Natural killer cell (primary cell): ENCODE measurements around the gene KAT6B. TPM values are rescaled to one million over a fixed set of nuclear protein-coding genes. Genes with fewer than 3 reads are reported as not detected.

Experiments used
- ATAC-seq, 3 donors: fragments of 150-1000 bp in 2 of 3; fragments of 200-7000 bp in 1 of 3; cut with Tn5 transposase; 1 replicate in 1 of 3; 2 replicates in 2 of 3; pipeline ENCODE4 v1.10.0; 2021; ENCODE audit warnings: mild to moderate bottlenecking in 2 of 3, moderate library complexity in 2 of 3
- DNase-seq, 2 donors: peaks; one replicate each; pipeline versions ENCODE4 v3.0.0 to v3.0.0-alpha.2; 2013 to 2021; ENCODE audit warnings: mixed read lengths in 1 of 2
- H3K27ac ChIP-seq: one replicate; pipeline ENCODE4 v1.5.1; 2013; ENCODE audit warnings: mild to moderate bottlenecking, low read length
- H3K27me3 ChIP-seq: one replicate; pipeline ENCODE4 v1.6.1; 2013; ENCODE audit warnings: low read length; ENCODE audit not compliant: control insufficient read depth, insufficient read depth
- H3K36me3 ChIP-seq: one replicate; pipeline ENCODE4 v1.6.1; 2013; ENCODE audit warnings: low read length; ENCODE audit not compliant: control insufficient read depth, insufficient read depth
- H3K4me1 ChIP-seq: one replicate; pipeline ENCODE4 v1.6.1; 2013; ENCODE audit warnings: low read length; ENCODE audit not compliant: control insufficient read depth, insufficient read depth
- H3K4me3 ChIP-seq: one replicate; pipeline ENCODE4 v1.5.1; 2013; ENCODE audit warnings: low read length
- H3K9me3 ChIP-seq: one replicate; pipeline ENCODE4 v1.6.1; 2013; ENCODE audit warnings: low read length; ENCODE audit not compliant: control insufficient read depth, insufficient read depth
- H3K27ac Mint-ChIP-seq, 2 donors: one replicate each; pipeline ENCODE4 v1.8.0; 2022; ENCODE audit warnings: mild to moderate bottlenecking in 2 of 2, mixed read lengths in 2 of 2, moderate library complexity in 1 of 2
- H3K27me3 Mint-ChIP-seq, 2 donors: one replicate each; pipeline ENCODE4 v1.8.0; 2022; ENCODE audit warnings: low read depth in 2 of 2, mixed read lengths in 2 of 2
- H3K36me3 Mint-ChIP-seq: one replicate; pipeline ENCODE4 v1.8.0; 2022; ENCODE audit warnings: mixed read lengths
- H3K4me1 Mint-ChIP-seq, 2 donors: one replicate each; pipeline ENCODE4 v1.8.0; 2022; ENCODE audit warnings: mixed read lengths in 2 of 2
- H3K4me3 Mint-ChIP-seq: one replicate; pipeline ENCODE4 v1.8.0; 2022; ENCODE audit warnings: mild to moderate bottlenecking, moderate library complexity, mixed read lengths
- H3K9me3 Mint-ChIP-seq, 2 donors: one replicate each; pipeline ENCODE4 v1.8.0; 2022; ENCODE audit warnings: mixed read lengths in 2 of 2
- CTCF ChIP-seq: fragments of 200-600 bp; IDR thresholded peaks from one replicate; pipeline ENCODE4 v1.8.0; 2022; ENCODE audit warnings: antibody characterized with exemption
- WGBS: methylation state at CpG from one replicate; pipeline ENCODE4 v1.1.7; 2013; ENCODE audit warnings: missing lambda C conversion rate; ENCODE audit not compliant: insufficient coverage; 5-methylcytosine and 5-hydroxymethylcytosine counted together
- intact Hi-C: fragments of 100-400 bp; cut with micrococcal nuclease; formaldehyde crosslinking; loops from one replicate; pipeline ENCODE4 v1.14.2; 2022
- total RNA-seq, 4 donors: library from RNA; stranded (reverse); fragments of 120-200 nt in 1 of 4; gene quantifications; one replicate each; pipeline versions ENCODE4 v1.2.3 to v1.2.4, GENCODE V29; 2013 to 2022

The KAT6B gene
- total RNA-seq, 3 donors from 2014 or later (not counting 1 experiment from before 2014, with no cell fraction given), result 117 to 133 (median 121) TPM

- no peak overlapping the region for H3K4me3 ChIP-seq
- H3K27me3 Mint-ChIP-seq, result no peaks in the 10 kb centered on the region
- H3K36me3 ChIP-seq, result peaks cover 35% of the 10 kb centered on the region
- TF ChIP-seq CTCF, result peak; percentile 61
- peak in 1 of 2 donors; percentile 67 for DNase-seq
- WGBS, result 0% methylated on average over 1 of the region's 2 CpGs
- no peaks in the 10 kb centered on the region for H3K9me3 ChIP-seq
- peak; percentile 32 to 50 (median 46) for ATAC-seq
- no peak overlapping the region for H3K27ac ChIP-seq
- H3K9me3 Mint-ChIP-seq, result no peaks in the 10 kb centered on the region
- peaks cover 18% of the 10 kb centered on the region for H3K36me3 Mint-ChIP-seq
- peaks cover 31% of the 10 kb centered on the region for H3K4me1 ChIP-seq
- H3K4me3 Mint-ChIP-seq, result peak overlapping the region; percentile 74
- no peaks in the 10 kb centered on the region for H3K27me3 ChIP-seq
- H3K4me1 Mint-ChIP-seq, result peaks cover 51 to 70% of the 10 kb centered on the region in 2 donors
- intact Hi-C loops, result loop anchor here (1.0 to 5.0 kb wide), 7 partner anchors 20 to 599 kb away; partner anchors contain the start of gene KAT6B
- H3K27ac Mint-ChIP-seq, result peak overlapping the region; percentile 82 to 94
Measured at GRCh38 chr10:75019370-75019769, 193.0 kb downstream of the KAT6B start.

- no peak overlapping the region for H3K27ac ChIP-seq
- H3K36me3 ChIP-seq, result peaks cover 43% of the 10 kb centered on the region
- Mint-ChIP-seq H3K4me3 (no peak overlapping the region), H3K9me3 (no peaks in the 10 kb centered on the region), H3K36me3 (peaks cover 18% of the 10 kb centered on the region), H3K27me3 (no peaks in the 10 kb centered on the region), H3K27ac (peak overlapping the region; percentile 17 to 94), H3K4me1 (peaks cover 44 to 62% of the 10 kb centered on the region in 2 donors)
- ATAC-seq (no peak), DNase-seq (no peak)
- no peaks in the 10 kb centered on the region for H3K9me3 ChIP-seq
- H3K27me3 ChIP-seq, result no peaks in the 10 kb centered on the region
- H3K4me1 ChIP-seq, result peaks cover 23% of the 10 kb centered on the region
- TF ChIP-seq CTCF, result no peak
- H3K4me3 ChIP-seq, result no peak overlapping the region
- intact Hi-C loops, result loop anchor here (5.0 kb wide), 1 partner anchor 217 kb away; the partner anchor contains the start of gene COMTD1
- WGBS, result 83% methylated on average over 6 of the region's 6 CpGs
Measured at GRCh38 chr10:75020168-75020567, 193.8 kb downstream of the KAT6B start.

- TF ChIP-seq CTCF, result no peak
- H3K27me3 ChIP-seq, result no peaks in the 10 kb centered on the region
- Mint-ChIP-seq H3K27ac (peak overlapping the region; percentile 17 to 80), H3K4me3 (no peak overlapping the region), H3K36me3 (peaks cover 18% of the 10 kb centered on the region), H3K4me1 (peaks cover 29 to 48% of the 10 kb centered on the region in 2 donors), H3K9me3 (no peaks in the 10 kb centered on the region), H3K27me3 (no peaks in the 10 kb centered on the region)
- H3K27ac ChIP-seq, result no peak overlapping the region
- H3K36me3 ChIP-seq, result peaks cover 56% of the 10 kb centered on the region
- no peaks in the 10 kb centered on the region for H3K9me3 ChIP-seq
- 94% methylated on average over 10 of the region's 10 CpGs for WGBS
- ATAC-seq (no peak), DNase-seq (no peak)
- H3K4me1 ChIP-seq, result peaks cover 16% of the 10 kb centered on the region
- intact Hi-C loops, result loop anchor here (1.0 to 5.0 kb wide), 3 partner anchors 216 to 755 kb away; partner anchors contain the start of gene COMTD1
- H3K4me3 ChIP-seq, result no peak overlapping the region
Measured at GRCh38 chr10:75021379-75022249, 195.2 kb downstream of the KAT6B start.
